Measurements from ENCODE around the gene RPIA.
"Not testable (repeated sequence)": the region's sequence is repeated elsewhere in the genome, so short reads cannot be mapped to it uniquely, and the experiment has no call there.

Gene RPIA

GRCh38 chr2:88737385-88737784, 45.9 kb downstream of the RPIA start:
- Histone ChIP-seq H3K27me3 (ENCODE audit: insufficient read depth, low read length) (no peaks in the 10 kb centered on the region), H3K9ac (ENCODE audit: low read depth, low read length) (no peak overlapping the region), H3K27ac (ENCODE audit: low read depth, low read length) (no peak overlapping the region), H3K4me1 (ENCODE audit: insufficient read depth, low read length) (no peaks in the 10 kb centered on the region), H3K9me3 (ENCODE audit: insufficient read depth, low read depth, low read length) (no peaks in the 10 kb centered on the region), H3K36me3 (ENCODE audit: insufficient read depth, low read length) (peaks cover 53% of the 10 kb centered on the region), H3K4me3 (ENCODE audit: low read length) (no peak overlapping the region)
- WGBS = 94% methylated on average over 4 of the region's 4 CpGs

- Histone ChIP-seq H3K27ac (ENCODE audit: low read depth, low read length) (no peak overlapping the region), H3K4me1 (ENCODE audit: insufficient read depth, low read length) (no peaks in the 10 kb centered on the region), H3K36me3 (ENCODE audit: insufficient read depth, low read length) (peaks cover 55% of the 10 kb centered on the region), H3K27me3 (ENCODE audit: insufficient read depth, low read length) (no peaks in the 10 kb centered on the region), H3K9me3 (ENCODE audit: insufficient read depth, low read depth, low read length) (no peaks in the 10 kb centered on the region), H3K9ac (ENCODE audit: low read depth, low read length) (no peak overlapping the region), H3K4me3 (ENCODE audit: low read length) (no peak overlapping the region)
- WGBS = 92% methylated on average over 3 of the region's 3 CpGs
Measured at GRCh38 chr2:88738271-88738670, 46.8 kb downstream of the RPIA start.

DNA sequence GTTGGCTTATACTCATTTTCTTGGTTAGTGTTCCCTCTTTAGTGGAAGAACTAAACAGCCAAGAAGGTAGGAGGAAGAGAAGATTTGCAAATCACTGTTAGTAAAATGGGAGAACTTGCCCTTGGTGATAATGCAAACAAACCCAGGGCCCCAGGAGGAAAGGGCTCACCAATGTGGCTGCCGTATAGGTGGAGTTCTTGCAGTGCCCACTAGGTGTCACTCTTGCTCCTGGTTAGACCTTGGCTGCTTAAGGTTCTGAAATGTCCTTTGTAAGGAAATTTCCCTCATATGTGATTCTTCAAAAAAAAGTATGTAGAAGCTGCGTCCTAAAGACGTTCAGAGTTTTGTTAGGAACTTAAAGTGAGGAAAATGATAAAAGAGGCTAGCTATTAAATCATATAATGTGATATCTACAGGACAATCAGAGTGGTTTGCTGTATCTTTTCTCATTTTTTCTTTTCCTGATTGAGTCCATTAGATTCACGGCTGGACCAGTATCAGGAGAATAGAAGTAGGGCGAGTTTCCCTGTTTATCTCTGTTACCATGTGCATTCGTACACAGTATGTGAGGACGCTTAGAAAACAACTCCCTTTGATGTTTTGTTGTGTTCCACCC, 48.6 kb downstream of the RPIA start:
- WGBS = 52% methylated on average over 7 of the region's 7 CpGs
- peaks cover 4% of the 10 kb centered on the region; the same call in 1 of the 2 replicates for H3K9me3 ChIP-seq (ENCODE audit: insufficient read depth, low read depth, low read length)
- no peaks in the 10 kb centered on the region for H3K4me1 ChIP-seq (ENCODE audit: insufficient read depth, low read length)
- no peaks in the 10 kb centered on the region for H3K27me3 ChIP-seq (ENCODE audit: insufficient read depth, low read length)
- H3K9ac ChIP-seq (ENCODE audit: low read depth, low read length) = no peak overlapping the region
- no peak overlapping the region for H3K27ac ChIP-seq (ENCODE audit: low read depth, low read length)
- no peak overlapping the region for H3K4me3 ChIP-seq (ENCODE audit: low read length)
- H3K36me3 ChIP-seq (ENCODE audit: insufficient read depth, low read length) = peaks cover 72% of the 10 kb centered on the region

- Histone ChIP-seq H3K27ac (ENCODE audit: low read depth, low read length) (no peak overlapping the region), H3K9me3 (ENCODE audit: insufficient read depth, low read depth, low read length) (peaks cover 4% of the 10 kb centered on the region; the same call in 1 of the 2 replicates), H3K27me3 (ENCODE audit: insufficient read depth, low read length) (no peaks in the 10 kb centered on the region), H3K36me3 (ENCODE audit: insufficient read depth, low read length) (peaks cover 55% of the 10 kb centered on the region), H3K9ac (ENCODE audit: low read depth, low read length) (no peak overlapping the region), H3K4me1 (ENCODE audit: insufficient read depth, low read length) (peaks cover 7% of the 10 kb centered on the region), H3K4me3 (ENCODE audit: low read length) (no peak overlapping the region)
- WGBS = 95% methylated on average over 6 of the region's 6 CpGs
Measured at GRCh38 chr2:88746929-88747490, 55.5 kb downstream of the RPIA start.

GRCh38 chr2:88747990-88748389, 56.5 kb downstream of the RPIA start:
- peaks cover 49% of the 10 kb centered on the region for H3K36me3 ChIP-seq (ENCODE audit: insufficient read depth, low read length)
- H3K27ac ChIP-seq (ENCODE audit: low read depth, low read length) = no peak overlapping the region
- H3K4me3 ChIP-seq (ENCODE audit: low read length) = no peak overlapping the region
- no peak overlapping the region for H3K9ac ChIP-seq (ENCODE audit: low read depth, low read length)
- 96% methylated on average over 2 of the region's 2 CpGs for WGBS
- no peaks in the 10 kb centered on the region for H3K27me3 ChIP-seq (ENCODE audit: insufficient read depth, low read length)
- peaks cover 4% of the 10 kb centered on the region; the same call in 1 of the 2 replicates for H3K9me3 ChIP-seq (ENCODE audit: insufficient read depth, low read depth, low read length)
- H3K4me1 ChIP-seq (ENCODE audit: insufficient read depth, low read length) = peaks cover 7% of the 10 kb centered on the region

DNA sequence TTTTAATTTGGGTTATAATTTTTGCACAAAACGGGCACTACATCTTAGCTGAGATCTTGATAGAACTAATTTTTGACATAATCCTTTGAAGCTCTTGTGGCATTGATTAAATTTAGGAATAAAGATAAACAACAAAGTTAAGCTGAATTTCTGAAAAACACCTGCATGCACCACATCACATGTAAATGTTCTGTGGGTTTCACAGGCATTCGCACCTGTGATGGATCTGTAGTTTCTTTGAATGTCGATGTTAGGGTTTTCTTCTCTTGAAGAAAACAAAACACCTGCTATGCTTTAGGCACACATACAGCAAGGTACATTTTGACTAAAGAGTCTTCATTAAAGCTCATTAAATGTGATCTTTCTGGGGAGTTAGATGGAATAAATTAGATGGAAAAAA, 60.3 kb downstream of the RPIA start:
- Histone ChIP-seq H3K27ac (ENCODE audit: low read depth, low read length) (no peak overlapping the region), H3K9ac (ENCODE audit: low read depth, low read length) (no peak overlapping the region), H3K4me3 (ENCODE audit: low read length) (no peak overlapping the region), H3K27me3 (ENCODE audit: insufficient read depth, low read length) (no peaks in the 10 kb centered on the region), H3K9me3 (ENCODE audit: insufficient read depth, low read depth, low read length) (no peaks in the 10 kb centered on the region), H3K36me3 (ENCODE audit: insufficient read depth, low read length) (peaks cover 22% of the 10 kb centered on the region), H3K4me1 (ENCODE audit: insufficient read depth, low read length) (peaks cover 7% of the 10 kb centered on the region)
- WGBS = 100% methylated on average over 1 of the region's 3 CpGs

GRCh38 chr2:88753833-88754584, 62.5 kb downstream of the RPIA start:
- H3K27me3 ChIP-seq (ENCODE audit: insufficient read depth, low read length) = no peaks in the 10 kb centered on the region
- peaks cover 9% of the 10 kb centered on the region for H3K9me3 ChIP-seq (ENCODE audit: insufficient read depth, low read depth, low read length)
- peaks cover 22% of the 10 kb centered on the region for H3K36me3 ChIP-seq (ENCODE audit: insufficient read depth, low read length)
- H3K4me3 ChIP-seq (ENCODE audit: low read length) = no peak overlapping the region
- 96% methylated on average over 4 of the region's 4 CpGs for WGBS
- peaks cover 7% of the 10 kb centered on the region for H3K4me1 ChIP-seq (ENCODE audit: insufficient read depth, low read length)
- no peak overlapping the region for H3K9ac ChIP-seq (ENCODE audit: low read depth, low read length)
- H3K27ac ChIP-seq (ENCODE audit: low read depth, low read length) = no peak overlapping the region

- Histone ChIP-seq H3K27me3 (ENCODE audit: insufficient read depth, low read length) (no peaks in the 10 kb centered on the region), H3K4me1 (ENCODE audit: insufficient read depth, low read length) (peaks cover 7% of the 10 kb centered on the region), H3K9me3 (ENCODE audit: insufficient read depth, low read depth, low read length) (peaks cover 15% of the 10 kb centered on the region), H3K9ac (ENCODE audit: low read depth, low read length) (no peak overlapping the region), H3K36me3 (ENCODE audit: insufficient read depth, low read length) (peaks cover 21% of the 10 kb centered on the region), H3K4me3 (ENCODE audit: low read length) (no peak overlapping the region), H3K27ac (ENCODE audit: low read depth, low read length) (no peak overlapping the region)
- 96% methylated on average over 6 of the region's 6 CpGs for WGBS
Measured at GRCh38 chr2:88754585-88755320, 63.3 kb downstream of the RPIA start.

DNA sequence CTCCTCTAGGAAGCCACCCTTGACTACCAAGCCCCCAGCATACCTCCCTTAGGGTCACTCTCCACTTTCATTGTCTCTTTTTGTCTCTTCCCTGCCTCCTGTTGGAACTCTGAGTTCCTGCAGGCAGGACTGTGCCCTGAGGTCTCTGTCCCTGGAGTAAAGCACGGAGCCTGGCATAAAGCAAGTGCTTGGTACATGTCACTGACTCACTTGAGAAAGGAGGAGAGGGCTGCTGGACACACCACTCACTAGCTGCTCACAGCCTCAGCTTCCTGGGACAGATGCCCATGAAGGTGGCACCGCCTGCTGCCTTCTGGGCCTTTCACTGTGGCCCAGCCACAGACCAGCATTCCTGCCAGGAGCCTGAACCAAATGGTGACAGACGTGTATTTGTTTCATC, 64.4 kb downstream of the RPIA start:
- Histone ChIP-seq H3K36me3 (ENCODE audit: insufficient read depth, low read length) (peaks cover 13% of the 10 kb centered on the region), H3K4me3 (ENCODE audit: low read length) (no peak overlapping the region), H3K9me3 (ENCODE audit: insufficient read depth, low read depth, low read length) (peaks cover 15% of the 10 kb centered on the region), H3K4me1 (ENCODE audit: insufficient read depth, low read length) (0 out of 2 replicates have a peak, but pooled peaks cover 2% of the 10 kb centered on the region), H3K27ac (ENCODE audit: low read depth, low read length) (no peak overlapping the region), H3K27me3 (ENCODE audit: insufficient read depth, low read length) (no peaks in the 10 kb centered on the region), H3K9ac (ENCODE audit: low read depth, low read length) (no peak overlapping the region)
- 90% methylated on average over 3 of the region's 3 CpGs for WGBS

GRCh38 chr2:88757025-88757424, 65.6 kb downstream of the RPIA start:
- Histone ChIP-seq H3K9ac (ENCODE audit: low read depth, low read length) (no peak overlapping the region), H3K9me3 (ENCODE audit: insufficient read depth, low read depth, low read length) (peaks cover 15% of the 10 kb centered on the region), H3K27ac (ENCODE audit: low read depth, low read length) (no peak overlapping the region), H3K27me3 (ENCODE audit: insufficient read depth, low read length) (no peaks in the 10 kb centered on the region), H3K36me3 (ENCODE audit: insufficient read depth, low read length) (peaks cover 1% of the 10 kb centered on the region), H3K4me1 (ENCODE audit: insufficient read depth, low read length) (no peaks in the 10 kb centered on the region), H3K4me3 (ENCODE audit: low read length) (no peak overlapping the region)
- WGBS = 93% methylated on average over 8 of the region's 8 CpGs

GRCh38 chr2:88758702-88759101, 67.2 kb downstream of the RPIA start:
- H3K9ac ChIP-seq (ENCODE audit: low read depth, low read length); H3K36me3 ChIP-seq (ENCODE audit: insufficient read depth, low read length); H3K27me3 ChIP-seq (ENCODE audit: insufficient read depth, low read length); H3K4me3 ChIP-seq (ENCODE audit: low read length); H3K4me1 ChIP-seq (ENCODE audit: insufficient read depth, low read length); H3K27ac ChIP-seq (ENCODE audit: low read depth, low read length): not testable (repeated sequence)
- H3K9me3 ChIP-seq (ENCODE audit: insufficient read depth, low read depth, low read length) = peaks cover 15% of the 10 kb centered on the region
- 90% methylated on average over 2 of the region's 2 CpGs for WGBS
